Measurements from ENCODE around the gene RTN4RL1.

Gene RTN4RL1

DNA sequence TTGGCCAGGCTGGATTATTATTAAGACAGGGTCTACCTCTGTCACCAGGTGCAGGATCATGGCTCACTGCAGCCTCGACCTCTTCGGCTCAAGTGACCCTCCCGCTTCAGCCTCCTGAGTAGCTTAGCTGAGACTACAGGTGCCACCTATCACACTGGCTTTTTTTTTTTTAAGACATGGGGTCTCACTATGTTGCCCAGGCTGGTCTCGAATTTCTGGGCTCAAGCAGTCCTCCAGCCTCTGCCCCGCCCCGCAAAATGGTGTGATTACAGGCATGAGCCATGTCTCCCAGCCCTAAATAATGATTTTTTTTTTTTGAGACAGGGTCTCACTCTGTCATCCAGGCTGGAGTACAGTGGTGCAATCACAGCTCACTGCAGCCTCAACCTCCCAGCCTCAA is 22.5 kb upstream of the RTN4RL1 start:
- DNase-seq (ENCODE audit: low spot score) (no peak), FAIRE-seq (no peak)

GRCh38 chr17:2044263-2044894 is 19.2 kb upstream of the RTN4RL1 start:
- DNase-seq (ENCODE audit: low spot score) (no peak), FAIRE-seq (no peak)

- FAIRE-seq (no peak), DNase-seq (ENCODE audit: low spot score) (no peak)
These were observed 18.7 kb upstream of the RTN4RL1 start for GRCh38 chr17:2043785-2044184.

- no peak for FAIRE-seq
- DNase-seq (ENCODE audit: low spot score), result no peak
These were observed 17.8 kb upstream of the RTN4RL1 start for GRCh38 chr17:2042933-2043332.

DNA sequence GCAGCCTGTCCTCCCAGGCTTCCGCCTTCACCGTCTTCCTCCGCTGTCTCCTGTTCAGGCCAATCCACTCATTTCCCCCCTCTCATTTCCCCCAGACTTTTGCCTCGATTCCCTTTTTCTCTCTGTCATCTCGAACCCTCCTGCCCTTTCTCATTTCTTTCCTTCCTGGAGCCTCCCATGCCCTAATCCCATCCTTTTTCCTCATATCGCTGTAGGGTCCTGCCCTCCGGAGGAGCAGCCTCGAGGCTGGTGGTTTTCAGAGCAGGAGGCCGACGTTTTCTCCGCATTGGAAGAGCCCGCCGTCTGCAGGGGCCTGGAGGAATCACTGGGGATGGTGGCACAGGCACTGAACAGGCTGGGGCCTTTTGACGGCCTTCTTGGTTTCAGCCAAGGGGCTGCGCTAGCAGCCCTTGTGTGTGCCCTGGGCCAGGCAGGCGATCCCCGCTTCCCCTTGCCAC is 17.3 kb upstream of the RTN4RL1 start:
- no peak for DNase-seq (ENCODE audit: low spot score)

GRCh38 chr17:2041561-2042389 is 16.6 kb upstream of the RTN4RL1 start, which contains the start of gene OVCA2:
TSS of gene OVCA2 (plus strand) at chr17:2042022. CDS start at chr17:2042048, 26 bp downstream.
- peak; percentile 91 for DNase-seq (ENCODE audit: low spot score)
- no peak for FAIRE-seq

More for the DNA sequence above, 17.3 kb upstream of the RTN4RL1 start:
- FAIRE-seq, result no peak

DNA sequence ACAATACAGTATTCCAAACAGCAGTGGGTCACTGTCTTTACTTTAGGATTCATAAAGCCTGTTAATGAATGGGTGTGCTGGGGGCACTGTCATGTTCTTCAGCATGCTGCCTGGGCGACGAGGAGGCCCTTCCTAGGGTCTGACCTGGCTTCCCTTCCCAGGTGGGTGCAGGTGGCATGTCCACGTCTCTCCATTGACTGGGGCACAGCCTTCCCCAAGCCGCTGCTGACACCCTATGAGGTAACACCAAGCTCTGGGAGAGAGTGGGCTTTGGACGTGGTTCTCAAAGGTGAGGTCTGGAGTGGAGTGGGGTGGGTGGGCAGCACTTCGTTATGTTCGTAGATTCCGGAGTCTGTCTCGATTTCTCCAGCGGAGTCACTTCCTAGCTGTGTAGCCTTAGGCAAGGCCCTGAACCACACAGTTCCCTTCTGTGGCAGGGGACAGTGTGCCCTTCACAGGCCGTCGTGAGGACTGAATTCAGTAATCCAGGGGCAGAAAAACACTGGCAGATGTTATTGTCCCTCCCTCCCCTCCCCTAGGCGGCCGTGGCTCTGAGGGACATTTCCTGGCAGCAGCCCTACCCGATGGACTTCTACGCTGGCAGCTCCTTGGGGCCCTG is 15.9 kb upstream of the RTN4RL1 start:
- no peak for DNase-seq (ENCODE audit: low spot score)
- FAIRE-seq, result no peak

GRCh38 chr17:2040219-2040827 is 15.2 kb upstream of the RTN4RL1 start:
- FAIRE-seq (no peak), DNase-seq (ENCODE audit: low spot score) (no peak)

GRCh38 chr17:2037155-2037554 is 12.0 kb upstream of the RTN4RL1 start:
- FAIRE-seq (no peak), DNase-seq (ENCODE audit: low spot score) (no peak)

DNA sequence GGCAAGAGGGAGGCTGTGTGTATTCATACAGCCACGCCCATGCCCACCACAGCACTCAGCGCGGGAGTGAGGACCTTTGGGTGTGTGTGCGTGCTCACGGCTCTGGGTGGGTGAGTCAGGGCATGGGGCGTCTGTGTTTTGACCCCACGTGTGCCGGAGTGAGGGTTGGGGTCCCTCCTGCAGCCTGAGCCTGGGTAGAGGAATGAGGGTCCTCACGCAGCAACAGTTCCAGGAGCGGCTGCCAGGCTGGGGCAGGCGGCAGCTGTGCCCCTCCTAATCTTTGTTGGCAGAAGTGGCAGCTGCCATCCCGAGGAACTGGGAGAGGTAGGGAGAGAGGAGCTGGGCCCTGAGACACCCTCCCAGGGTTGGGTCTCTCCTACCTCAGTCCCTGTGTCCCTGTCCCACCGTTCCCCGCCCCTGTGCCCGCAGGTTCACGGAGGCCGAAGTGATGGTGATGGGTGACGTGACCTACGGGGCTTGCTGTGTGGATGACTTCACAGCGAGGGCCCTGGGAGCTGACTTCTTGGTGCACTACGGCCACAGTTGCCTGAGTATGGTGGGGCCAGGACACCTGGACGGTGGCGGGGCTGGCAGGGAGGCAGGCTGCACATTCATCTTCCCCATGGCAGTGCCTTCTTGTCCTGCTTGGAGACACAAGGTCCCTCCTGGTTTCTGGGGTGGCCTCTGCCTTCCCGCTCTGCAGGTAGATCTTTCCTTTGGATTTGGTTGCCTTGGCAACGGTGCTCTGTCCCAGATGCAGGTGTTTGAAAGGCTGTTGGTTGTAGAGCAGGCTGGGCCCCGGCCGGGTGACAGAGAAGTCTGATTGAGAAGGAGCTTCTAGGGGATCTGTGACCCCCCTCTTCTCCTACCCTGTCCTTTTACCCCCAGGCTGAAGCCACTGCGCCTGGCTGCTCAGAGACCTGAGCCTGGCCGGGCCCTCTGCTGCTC is 10.7 kb upstream of the RTN4RL1 start:
- DNase-seq (ENCODE audit: low spot score), result no peak
- no peak for FAIRE-seq

- DNase-seq (ENCODE audit: low spot score), result no peak
- no peak for FAIRE-seq
These were observed 9.8 kb upstream of the RTN4RL1 start for GRCh38 chr17:2034806-2035540.

GRCh38 chr17:2034157-2034556 is 9.0 kb upstream of the RTN4RL1 start:
- DNase-seq (ENCODE audit: low spot score) (no peak), FAIRE-seq (no peak)

- FAIRE-seq (no peak), DNase-seq (ENCODE audit: low spot score) (no peak)
These were observed 8.0 kb upstream of the RTN4RL1 start for GRCh38 chr17:2033153-2033552.

- FAIRE-seq (no peak), DNase-seq (ENCODE audit: low spot score) (no peak)
These were observed 5.6 kb upstream of the RTN4RL1 start for GRCh38 chr17:2030779-2031163.

GRCh38 chr17:2029911-2030778 is 5.0 kb upstream of the RTN4RL1 start, which contains the start of gene DPH1:
TSS of gene DPH1 (plus strand) at chr17:2030153. CDS start at chr17:2030170, 17 bp downstream.
- DNase-seq (ENCODE audit: low spot score), result peak; percentile 81
- no peak for FAIRE-seq

GRCh38 chr17:2028737-2029136 is 3.6 kb upstream of the RTN4RL1 start:
- no peak for FAIRE-seq
- no peak for DNase-seq (ENCODE audit: low spot score)

DNA sequence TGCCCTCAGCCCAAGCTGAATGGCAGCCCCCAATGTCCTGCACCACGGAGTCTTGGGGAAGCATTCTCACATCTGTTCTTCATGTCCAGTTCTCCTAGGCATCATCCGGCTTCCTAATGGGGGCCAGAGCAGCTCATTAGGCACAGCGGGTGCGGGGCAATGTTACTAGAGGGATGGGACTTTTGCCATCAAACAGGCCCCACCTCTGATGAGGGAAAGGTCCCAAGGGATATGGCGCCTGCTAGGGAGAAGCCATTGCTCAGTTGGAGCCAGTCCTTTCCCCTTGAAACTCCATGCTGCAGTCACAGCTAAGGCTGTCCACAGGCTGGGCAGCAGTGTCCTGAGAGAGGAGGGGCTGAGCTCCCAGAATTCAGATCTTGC is 3.1 kb upstream of the RTN4RL1 start:
- DNase-seq (ENCODE audit: low spot score) (no peak), FAIRE-seq (no peak)

GRCh38 chr17:2027528-2028233 is 2.5 kb upstream of the RTN4RL1 start:
- DNase-seq (ENCODE audit: low spot score) (no peak), FAIRE-seq (no peak)
